GM18517 (cell line): ENCODE data around the gene CACNB2.
"Not testable (repeated sequence)": the region's sequence is repeated elsewhere in the genome, so short reads cannot be mapped to it uniquely, and the experiment has no call there.

ENCODE experiments used
- ATAC-seq: cut with Tn5 transposase; IDR thresholded peaks from one replicate; pipeline ENCODE4 v1.9.1; 2021; ENCODE audit warnings: mild to moderate bottlenecking, moderate library complexity; ENCODE audit not compliant: unreplicated experiment

The CACNB2 gene

DNA sequence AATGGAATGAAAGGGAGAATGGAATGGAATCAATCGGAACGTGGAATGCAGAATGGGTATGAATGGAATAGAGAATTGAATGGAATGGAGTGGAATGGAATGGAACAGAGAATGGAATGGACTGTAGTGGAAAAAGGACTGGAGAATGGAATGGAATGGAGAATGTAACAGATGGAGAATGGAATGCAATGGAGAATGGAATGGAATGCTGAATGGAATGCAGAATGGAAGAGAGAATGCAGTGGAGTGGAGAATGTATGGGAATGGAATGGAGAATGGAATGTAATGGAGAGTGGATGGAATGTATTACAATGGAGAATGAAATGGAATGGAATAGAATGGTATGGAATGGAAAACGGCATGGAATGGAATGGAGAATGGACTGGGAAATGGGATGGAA, 414.3 kb downstream of the CACNB2 start:
- ATAC-seq = no peak

DNA sequence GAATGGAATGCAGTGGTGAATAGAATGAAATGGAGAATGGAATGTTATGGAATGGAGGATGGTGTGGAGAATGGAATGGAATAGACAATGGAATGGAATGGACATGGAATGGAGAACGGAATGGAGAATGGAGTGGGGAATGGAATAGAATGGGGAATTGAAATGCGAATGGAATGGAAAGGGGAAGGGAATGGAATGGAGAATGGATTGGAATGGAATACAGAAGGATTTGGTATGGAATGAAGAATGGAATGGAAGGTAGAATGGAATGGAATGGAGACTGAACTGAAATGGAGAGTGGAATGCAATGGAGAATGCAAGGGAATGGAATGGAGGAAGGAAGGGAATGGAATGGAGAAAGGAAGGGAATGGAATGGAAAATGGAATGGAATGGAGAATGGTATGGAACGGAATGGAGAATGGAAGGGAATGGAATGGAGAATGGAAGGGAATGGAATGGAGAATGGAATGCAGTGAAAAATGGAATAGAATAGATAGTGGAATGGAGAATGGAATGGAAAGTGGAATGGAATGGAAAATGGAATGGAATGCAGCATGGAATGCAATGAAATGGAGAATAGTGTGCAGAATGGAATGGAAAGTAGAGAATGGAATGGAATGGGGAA, 416.4 kb downstream of the CACNB2 start:
- ATAC-seq = no peak

DNA sequence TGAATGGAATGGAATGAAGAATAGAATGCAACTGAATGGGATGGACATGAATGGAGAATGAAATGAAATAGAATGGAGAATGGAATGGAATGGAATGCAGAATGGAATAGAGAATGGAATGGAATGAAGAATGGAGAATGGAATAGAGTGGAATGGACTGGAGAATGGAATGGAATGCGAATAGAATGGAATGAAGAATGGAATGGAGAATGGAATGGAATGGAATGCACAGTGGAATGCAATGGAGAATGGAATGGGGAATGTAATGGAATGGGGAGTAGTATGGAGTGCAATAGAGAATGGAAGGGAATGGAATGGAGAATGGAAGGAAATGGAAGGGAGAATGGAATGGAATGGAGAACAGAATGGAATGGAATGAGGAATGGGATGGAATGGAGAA, 417.7 kb downstream of the CACNB2 start:
- ATAC-seq = no peak

DNA sequence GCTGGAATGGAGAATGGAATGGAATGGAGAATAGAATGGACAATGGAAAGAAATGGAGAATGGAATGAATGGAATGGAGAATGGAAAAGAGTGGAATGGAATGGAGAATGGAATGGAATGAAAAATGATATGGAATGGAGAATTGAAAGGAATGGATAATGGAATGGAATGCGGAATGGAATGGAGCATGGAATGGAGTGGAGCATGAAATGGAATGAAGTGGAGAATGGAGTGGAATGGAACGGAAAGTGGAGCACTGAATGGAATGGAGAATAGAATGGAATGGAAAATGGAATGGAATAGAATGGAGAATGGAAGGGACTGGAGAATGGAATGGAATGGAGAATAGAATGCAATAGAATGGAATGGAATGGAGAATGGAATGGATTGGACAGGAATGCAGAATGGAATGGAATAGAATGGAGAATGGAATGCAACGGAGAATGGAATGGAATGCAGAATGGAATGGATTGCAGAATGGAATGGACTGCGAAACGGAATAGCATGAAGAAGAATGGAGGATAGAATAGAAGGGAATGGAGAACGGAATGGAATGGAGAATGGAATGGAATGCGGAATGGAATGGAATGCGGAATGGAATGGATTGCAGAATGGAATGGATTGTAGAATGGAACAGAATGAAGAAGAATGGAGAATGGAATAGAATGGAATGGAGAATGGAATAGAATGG, 421.8 kb downstream of the CACNB2 start:
- no peak for ATAC-seq

DNA sequence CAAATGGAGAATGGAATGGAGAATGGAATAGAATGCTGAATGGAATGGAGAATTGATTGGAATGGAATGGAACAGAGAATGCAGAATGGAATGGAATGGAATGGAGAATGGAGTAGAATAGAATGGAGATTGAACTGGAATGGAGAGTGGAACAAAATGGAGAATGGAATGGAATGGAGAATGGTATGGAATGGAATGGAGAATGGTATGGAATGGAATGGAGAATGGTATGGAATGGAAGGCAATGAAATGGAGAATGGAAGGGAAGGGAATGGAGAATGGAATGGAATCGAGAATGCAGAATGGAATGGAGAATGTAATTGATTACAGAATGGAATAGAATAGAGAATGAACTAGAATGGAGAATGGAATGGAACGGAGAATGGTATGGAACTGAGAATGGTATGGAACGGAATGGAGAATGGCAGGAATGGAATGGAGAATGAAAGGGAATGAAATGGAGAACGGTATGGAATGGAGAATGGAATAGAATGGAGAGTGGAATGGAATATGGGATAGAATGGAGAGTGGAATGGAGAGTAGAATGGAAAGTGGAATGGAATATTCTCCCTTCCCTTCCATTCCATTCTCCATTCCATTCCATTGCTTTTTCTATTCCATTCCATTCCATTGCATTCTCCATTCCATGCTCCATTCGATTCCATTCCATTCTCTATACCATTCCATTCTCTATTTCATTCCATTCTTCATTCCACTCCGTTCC, 422.9 kb downstream of the CACNB2 start:
- ATAC-seq = no peak

DNA sequence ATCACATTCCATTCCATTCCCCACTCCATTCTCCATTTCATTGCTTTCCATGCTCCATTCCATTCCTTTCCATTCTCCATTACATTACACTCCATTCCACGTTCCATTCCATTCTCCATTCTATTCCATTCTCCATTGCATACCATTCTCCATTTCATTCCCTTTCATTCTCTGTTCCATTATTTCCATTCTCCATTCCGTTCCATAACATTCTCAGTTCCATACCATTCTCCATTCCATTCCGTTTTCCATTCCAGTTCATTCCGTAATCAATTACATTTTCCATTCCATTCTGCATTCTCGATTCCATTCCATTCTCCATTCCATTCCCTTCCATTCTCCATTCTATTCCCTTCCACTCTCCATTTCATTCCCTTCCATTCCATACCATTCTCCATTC, 424.8 kb downstream of the CACNB2 start:
- ATAC-seq = no peak

DNA sequence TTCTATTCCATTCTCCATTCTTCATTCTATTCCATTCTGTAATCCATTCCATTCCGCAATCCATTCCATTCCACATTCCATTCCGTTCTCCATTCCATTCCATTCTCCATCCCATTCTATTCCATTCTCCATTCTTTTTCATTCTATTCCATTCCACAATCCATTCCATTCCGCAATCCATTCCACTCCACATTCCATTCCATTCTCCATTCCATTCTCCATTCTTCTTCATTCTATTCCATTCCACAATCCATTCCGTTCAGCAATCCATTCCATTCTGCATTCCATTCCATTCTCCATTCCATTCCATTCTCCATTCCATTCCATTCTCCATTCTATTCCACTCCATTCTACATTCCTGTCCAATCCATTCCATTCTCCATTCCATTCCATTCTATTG, 426.0 kb downstream of the CACNB2 start:
- no peak for ATAC-seq

DNA sequence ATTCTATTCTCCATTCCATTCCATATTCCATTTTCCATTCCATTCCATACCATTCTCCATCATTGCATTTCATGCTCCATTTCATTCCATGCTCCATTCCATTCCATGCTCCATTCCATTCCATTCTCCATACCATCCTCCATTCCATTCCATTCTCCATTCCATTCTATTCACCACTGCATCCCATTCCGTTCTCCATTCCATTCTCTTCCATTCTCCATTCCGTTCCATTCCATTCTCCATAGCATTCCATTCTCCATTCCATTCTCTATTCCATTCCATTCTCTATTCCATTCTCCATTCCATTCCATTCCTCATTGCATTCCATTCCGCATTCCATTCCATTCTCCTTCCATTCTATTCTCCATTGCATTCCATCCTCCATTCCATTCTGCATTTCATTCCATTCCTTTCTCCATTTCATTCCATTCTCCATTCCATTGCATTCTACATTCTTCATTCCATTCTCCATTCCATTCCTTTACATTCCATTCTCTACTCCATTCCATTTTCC, 427.2 kb downstream of the CACNB2 start:
- ATAC-seq = no peak

DNA sequence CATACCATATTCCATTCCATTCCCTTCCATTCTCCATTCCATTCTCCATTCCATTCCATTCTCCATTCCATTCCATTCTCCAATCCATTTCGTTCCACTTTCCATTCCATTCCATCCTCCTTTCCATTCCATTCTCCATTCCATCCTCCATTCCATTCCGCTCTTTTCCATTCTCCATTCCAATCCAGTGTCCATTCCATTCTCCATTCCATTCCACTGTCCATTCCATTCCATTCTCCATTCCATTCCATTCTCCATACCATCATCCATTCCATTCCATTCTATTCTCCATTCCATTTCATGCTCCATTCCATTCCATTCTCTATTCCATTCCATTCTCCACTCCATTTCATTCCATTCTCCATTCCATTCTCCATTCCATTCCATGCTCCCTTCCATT, 430.2 kb downstream of the CACNB2 start:
- ATAC-seq = not testable (repeated sequence)

DNA sequence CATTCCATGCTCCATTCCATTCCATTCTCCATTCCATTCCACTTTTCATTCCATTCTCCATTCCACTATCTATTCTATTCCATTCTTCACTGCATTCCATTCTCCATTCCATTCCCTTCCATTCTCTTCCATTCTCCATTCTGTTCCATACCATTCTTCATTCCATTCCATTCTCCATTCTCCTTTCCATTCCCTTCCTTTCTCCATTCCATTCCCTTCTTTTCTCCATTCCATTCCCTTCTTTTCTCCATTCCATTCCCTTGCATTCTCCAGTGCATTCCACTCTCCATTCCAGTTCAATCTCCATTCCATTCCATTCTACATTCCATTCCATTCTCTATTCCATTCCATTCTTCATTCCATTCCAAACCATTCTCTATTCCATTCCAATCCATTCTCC, 430.9 kb downstream of the CACNB2 start:
- ATAC-seq = no peak

DNA sequence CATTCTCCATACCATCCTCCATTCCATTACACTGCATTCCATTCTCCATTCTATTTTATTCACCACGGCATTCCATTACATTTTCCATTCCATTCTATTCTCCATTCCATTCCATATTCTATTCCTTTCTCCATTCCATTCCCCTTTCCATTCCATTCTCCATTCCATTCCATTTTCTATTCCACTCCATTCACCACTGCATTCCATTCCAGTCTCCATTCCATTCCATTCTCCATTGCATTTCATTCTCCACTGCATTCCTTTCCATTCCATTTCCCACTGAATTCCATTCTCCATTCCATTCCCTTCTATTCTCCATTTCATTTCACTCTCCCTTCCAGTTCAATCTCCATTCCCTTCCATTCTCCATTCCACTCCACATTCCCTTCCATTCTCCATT, 431.6 kb downstream of the CACNB2 start:
- ATAC-seq = no peak

DNA sequence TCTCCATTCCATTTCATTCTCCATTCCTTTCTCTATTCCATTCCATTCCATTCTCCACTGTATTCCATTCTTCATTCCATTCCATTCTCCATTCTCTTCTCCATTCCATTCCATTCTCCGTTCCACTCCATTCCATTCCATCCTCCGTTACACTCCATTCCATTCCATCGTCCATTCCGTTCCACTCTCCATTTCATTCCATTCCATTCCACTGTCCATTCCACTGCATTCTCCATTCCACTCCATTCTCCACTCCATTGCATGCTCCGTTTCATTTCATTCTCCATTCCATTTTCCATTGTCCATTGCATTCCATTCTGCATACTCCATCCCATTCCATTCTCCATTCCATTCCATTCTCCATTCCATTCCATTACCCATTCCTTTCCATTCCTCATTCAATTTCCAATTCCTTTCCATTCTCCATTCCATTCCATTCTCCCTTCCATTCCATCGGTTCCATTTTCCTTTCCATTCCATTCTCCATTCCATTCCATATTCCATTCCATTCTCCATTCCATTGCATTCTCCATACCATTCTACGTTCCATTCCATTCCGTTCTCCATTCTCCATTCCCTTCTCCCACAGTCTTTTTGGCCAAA, 432.8 kb downstream of the CACNB2 start:
- ATAC-seq = no peak

DNA sequence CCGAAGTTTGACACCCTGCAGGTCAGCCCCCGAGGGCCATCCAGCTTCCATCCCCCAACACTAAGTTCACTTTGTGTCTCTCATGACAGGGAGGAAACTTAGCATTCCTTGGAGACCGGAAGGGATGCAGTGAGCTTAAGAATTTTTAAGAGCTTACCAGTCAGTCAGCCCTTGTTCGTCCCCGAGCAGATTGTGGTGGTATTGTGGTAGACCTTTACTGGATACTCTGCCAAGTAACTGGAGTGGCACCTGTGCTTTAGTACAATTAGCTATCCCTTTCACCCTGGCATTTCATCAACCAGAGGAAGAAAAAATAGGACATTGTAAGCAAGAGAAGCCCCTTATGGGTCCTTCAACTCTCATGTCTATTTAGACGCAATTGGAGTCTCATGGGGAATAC, 436.4 kb downstream of the CACNB2 start:
- no peak for ATAC-seq

DNA sequence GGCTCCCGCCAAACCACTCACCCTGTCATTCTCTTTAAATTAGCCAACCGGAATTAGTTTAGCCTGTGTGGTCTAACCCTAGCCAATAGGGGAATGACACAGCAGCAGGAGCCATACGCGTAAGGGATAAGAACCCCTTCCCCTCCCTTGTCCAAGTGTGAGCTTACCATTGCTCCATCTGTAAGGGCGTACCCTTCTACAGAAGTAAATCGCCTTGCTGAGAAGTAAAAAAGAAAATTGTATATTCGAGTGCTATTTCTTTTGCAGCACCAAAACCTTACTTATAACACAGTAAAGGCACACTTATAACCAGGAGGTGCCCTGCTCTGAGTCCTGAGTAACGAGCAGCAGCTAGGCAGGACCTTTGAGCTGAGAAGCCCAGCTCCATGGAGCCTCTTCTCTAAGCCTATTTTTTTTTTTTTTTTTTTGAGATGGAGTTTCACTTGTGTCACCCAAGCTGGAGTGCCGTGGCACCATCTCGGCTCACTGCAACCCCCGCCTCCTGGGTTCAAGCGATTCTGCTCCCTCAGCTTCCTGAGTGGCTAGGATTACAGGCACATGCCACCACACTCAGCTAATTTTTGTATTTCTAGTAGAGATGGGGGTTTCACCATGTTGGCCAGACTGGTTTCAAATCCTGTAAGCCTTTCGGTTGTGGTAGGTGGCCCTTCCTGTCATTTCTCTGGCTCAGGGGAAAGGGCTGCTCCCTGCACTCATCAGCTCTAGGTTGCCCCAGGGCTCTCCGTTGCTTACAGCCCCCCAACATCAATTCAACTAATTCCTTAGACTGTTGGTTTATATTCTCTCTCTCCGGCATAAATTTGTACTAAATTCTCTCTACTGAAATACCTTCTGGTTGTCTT, 437.8 kb downstream of the CACNB2 start:
- ATAC-seq = no peak

DNA sequence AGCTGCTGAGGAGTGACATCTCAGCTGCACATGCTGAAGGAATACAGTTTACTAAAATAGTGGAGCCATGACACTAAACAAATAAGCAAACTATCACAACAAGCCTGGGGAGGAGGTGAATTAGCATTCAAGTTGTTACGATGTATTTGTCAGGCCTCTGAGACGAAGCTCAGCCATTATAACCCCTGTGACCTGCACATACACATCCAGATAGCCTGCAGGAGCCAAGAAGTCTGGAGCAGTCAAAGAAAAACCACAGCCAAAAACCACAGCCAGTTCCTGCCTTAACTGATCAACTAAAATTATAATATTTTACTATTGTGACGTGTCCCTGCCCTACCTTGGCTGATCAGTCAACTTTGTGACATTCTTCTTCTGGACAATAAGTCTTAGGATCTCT, 442.6 kb downstream of the CACNB2 start:
- ATAC-seq = no peak

DNA sequence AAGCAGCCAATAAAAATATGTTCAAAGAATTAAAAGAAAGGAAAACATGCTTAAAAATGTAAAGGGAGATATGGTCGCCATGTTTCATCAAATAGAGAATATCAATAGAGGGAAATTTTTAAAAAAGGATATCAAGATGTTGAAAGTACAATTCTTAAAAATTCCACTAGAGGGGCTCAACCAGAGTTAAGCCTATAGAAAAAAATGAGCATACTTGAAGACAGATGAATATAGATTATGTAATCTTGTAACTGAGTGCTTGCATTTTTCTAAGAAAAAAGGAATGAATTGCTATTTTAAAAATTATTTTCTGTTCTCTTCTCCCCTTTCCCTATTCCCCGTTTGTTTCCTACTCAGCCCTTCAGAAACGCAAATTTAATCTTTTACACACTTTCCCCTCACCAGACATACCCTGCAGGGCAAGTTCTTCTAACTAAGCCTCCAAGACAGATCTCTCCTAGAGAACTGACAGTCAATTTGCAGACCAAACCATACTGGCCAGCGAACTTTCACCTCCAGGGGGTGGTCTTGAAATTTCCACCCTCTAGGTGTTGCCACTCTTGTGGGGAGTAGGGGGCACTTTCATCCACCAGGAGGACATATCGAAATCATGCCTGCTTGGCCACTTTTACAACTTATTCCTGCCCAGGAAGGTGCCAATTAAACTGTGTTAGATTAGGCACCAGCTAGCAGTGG, 443.5 kb downstream of the CACNB2 start:
- no peak for ATAC-seq

DNA sequence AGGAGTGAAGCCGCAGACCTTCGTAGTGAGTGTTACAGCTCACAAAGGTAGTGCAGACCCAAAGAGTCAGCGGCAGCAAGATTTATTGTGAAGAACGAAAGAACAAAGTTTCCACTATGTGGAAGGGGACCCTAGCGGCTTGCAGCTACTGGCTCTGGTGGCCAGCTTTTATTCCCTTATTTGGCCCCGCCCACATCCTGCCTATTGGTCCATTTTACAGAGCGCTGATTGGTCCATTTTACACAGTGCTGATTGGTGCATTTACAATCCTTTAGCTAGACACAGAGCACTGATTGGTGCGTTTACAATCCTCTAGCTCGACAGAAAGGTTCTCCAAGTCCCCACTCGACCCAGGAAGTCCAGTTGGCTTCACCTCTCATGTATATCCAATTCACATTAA, 446.4 kb downstream of the CACNB2 start:
- ATAC-seq = not testable (repeated sequence)

DNA sequence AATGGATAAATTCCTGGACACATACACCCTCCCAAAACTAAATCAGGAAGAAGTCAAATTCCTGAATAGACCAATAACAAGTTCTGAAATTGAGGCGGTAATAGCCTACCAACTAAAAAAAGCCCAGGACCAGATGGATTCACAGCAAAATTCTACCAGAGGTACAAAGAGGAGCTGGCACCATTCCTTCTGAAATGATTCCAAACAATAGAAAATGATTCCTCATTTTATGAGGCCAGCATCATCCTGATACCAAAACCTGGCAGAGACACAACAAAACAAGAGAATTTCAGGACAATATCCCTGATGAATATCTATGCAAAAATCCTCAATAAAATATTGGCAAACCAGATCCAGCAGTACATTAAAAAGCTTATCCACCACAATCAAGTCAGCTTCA, 450.9 kb downstream of the CACNB2 start:
- ATAC-seq = not testable (repeated sequence)
